H1 (cell line): ENCODE data around the gene MCM9. TPM values are rescaled to one million over a fixed set of nuclear protein-coding genes. Genes with fewer than 3 reads are reported as not detected.

ENCODE experiments used
- CTCF ChIA-PET: fragments of 300-600 bp; sonication (Branson Sonifier 250); formaldehyde crosslinking; loops from one replicate; lab custom pipeline; 2021; ENCODE audit not compliant: partially characterized antibody; lab: Charles Lee
- POLR2A ChIA-PET: fragments of 300-600 bp; sonication (Branson Sonifier 250); formaldehyde crosslinking; loops from one replicate; lab custom pipeline; 2021; ENCODE audit warnings: inconsistent platforms; ENCODE audit not compliant: partially characterized antibody; lab: Charles Lee
- DNase-seq, 2 experiments: peaks; one replicate each; pipeline versions ENCODE4 v3.0.0 to v3.0.0-alpha.2; 2010 to 2022; ENCODE audit warnings: low spot score in 2 of 2, low read depth in 1 of 2, mixed read lengths in 1 of 2
- FAIRE-seq: peaks from 2 replicates; lab custom pipeline; 2011; peaks lifted over from hg19 to GRCh38; lab: Jason Lieb, UNC
- H2AFZ ChIP-seq: 2 replicates; pipeline ENCODE4 v1.8.1; 2012; ENCODE audit warnings: low read length, inconsistent platforms
- H2AK5ac ChIP-seq: 2 replicates; pipeline ENCODE4 v1.6.1; 2013; ENCODE audit warnings: low read depth, low read length
- H2BK120ac ChIP-seq: replicated peaks from 2 replicates; pipeline ENCODE3; 2013; ENCODE audit warnings: low read depth, low read length, inconsistent platforms
- H2BK12ac ChIP-seq: 2 replicates; pipeline ENCODE4 v1.6.1; 2013; ENCODE audit warnings: low read depth, low read length
- H2BK15ac ChIP-seq: 2 replicates; pipeline ENCODE4 v1.6.1; 2013; ENCODE audit warnings: low read length
- H2BK20ac ChIP-seq: 2 replicates; pipeline ENCODE4 v1.6.1; 2013; ENCODE audit warnings: low read length
- H2BK5ac ChIP-seq: 2 replicates; pipeline ENCODE4 v1.6.1; 2013; ENCODE audit warnings: low read depth, low read length
- H3K14ac ChIP-seq: 2 replicates; pipeline ENCODE4 v1.6.1; 2013; ENCODE audit warnings: inconsistent platforms; ENCODE audit not compliant: insufficient read length
- H3K18ac ChIP-seq: 2 replicates; pipeline ENCODE4 v1.6.1; 2013; ENCODE audit warnings: low read length; ENCODE audit errors: extremely low read depth
- H3K23ac ChIP-seq: 2 replicates; pipeline ENCODE4 v1.6.1; 2013; ENCODE audit warnings: inconsistent platforms; ENCODE audit not compliant: insufficient read length
- H3K23me2 ChIP-seq: 2 replicates; pipeline ENCODE4 v1.6.1; 2013; ENCODE audit warnings: low read depth, low read length
- H3K27ac ChIP-seq: 2 replicates; pipeline ENCODE4 v1.6.1; 2011; ENCODE audit warnings: low read depth, low read length, inconsistent platforms
- H3K27me3 ChIP-seq, 4 experiments: replicated peaks in 1 of 4; 1 replicate in 1 of 4; 2 replicates in 3 of 4; pipeline versions ENCODE4 v1.6.1 to v1.8.1; 2011 to 2013; ENCODE audit warnings: low read length in 3 of 4, mild to moderate bottlenecking in 3 of 4, inconsistent platforms in 2 of 4, mixed read lengths in 2 of 4, moderate library complexity in 1 of 4; ENCODE audit not compliant: control insufficient read depth in 3 of 4, insufficient read depth in 3 of 4; ENCODE audit errors: extremely low read depth in 1 of 4
- H3K36me3 ChIP-seq, 4 experiments: 2 replicates each; pipeline versions ENCODE4 v1.6.1 to v1.8.1; 2011 to 2013; ENCODE audit warnings: mild to moderate bottlenecking in 4 of 4, low read length in 3 of 4, moderate library complexity in 2 of 4, control low read depth in 1 of 4, inconsistent platforms in 1 of 4; ENCODE audit not compliant: insufficient read depth in 4 of 4, control insufficient read depth in 2 of 4
- H3K4ac ChIP-seq: replicated peaks from 2 replicates; pipeline ENCODE3; 2013; ENCODE audit warnings: low read length, low read depth, mixed read lengths, inconsistent platforms; ENCODE audit not compliant: insufficient read length
- H3K4me1 ChIP-seq, 4 experiments: replicated peaks in 1 of 4; 1 replicate in 1 of 4; 2 replicates in 3 of 4; pipeline versions ENCODE4 v1.6.1 to v1.8.1; 2011 to 2013; ENCODE audit warnings: low read length in 3 of 4, inconsistent platforms in 2 of 4, mixed read lengths in 1 of 4; ENCODE audit not compliant: insufficient read depth in 4 of 4, control insufficient read depth in 3 of 4
- H3K4me2 ChIP-seq, 2 experiments: 2 replicates each; pipeline versions ENCODE4 v1.6.1 to v1.8.1; 2011 to 2013; ENCODE audit warnings: low read depth in 2 of 2, low read length in 2 of 2, control low read depth in 1 of 2, inconsistent platforms in 1 of 2, mild to moderate bottlenecking in 1 of 2; ENCODE audit not compliant: insufficient read depth in 1 of 2
- H3K4me3 ChIP-seq, 4 experiments: fragments of 200-600, 300-600 bp in 1 of 4; sonication (generic), shearing (Covaris generic), sonication (Bioruptor Twin) in 1 of 4; 2 replicates each; pipeline versions ENCODE4 v1.5.1 to v1.8.1; 2011 to 2016; ENCODE audit warnings: low read length in 4 of 4, low read depth in 3 of 4, control low read depth in 2 of 4, inconsistent platforms in 2 of 4, mild to moderate bottlenecking in 2 of 4, mixed read lengths in 1 of 4, moderate library complexity in 1 of 4; ENCODE audit not compliant: insufficient read depth in 2 of 4; ENCODE audit errors: extremely low read depth in 1 of 4
- H3K56ac ChIP-seq: replicated peaks from 2 replicates; pipeline ENCODE3; 2013; ENCODE audit warnings: low read depth, mild to moderate bottlenecking, mixed read lengths, low read length, inconsistent platforms; ENCODE audit not compliant: insufficient read length
- H3K79me1 ChIP-seq: 2 replicates; pipeline ENCODE4 v1.6.1; 2013; ENCODE audit warnings: low read depth, low read length, control low read depth
- H3K79me2 ChIP-seq, 2 experiments: 2 replicates each; pipeline versions ENCODE4 v1.6.1 to v1.8.1; 2012 to 2013; ENCODE audit warnings: low read length in 2 of 2, mild to moderate bottlenecking in 2 of 2, inconsistent platforms in 1 of 2; ENCODE audit not compliant: insufficient read depth in 2 of 2, control insufficient read depth in 1 of 2
- H3K9ac ChIP-seq, 4 experiments: replicated peaks in 1 of 4; 1 replicate in 1 of 4; 2 replicates in 3 of 4; pipeline versions ENCODE4 v1.6.1 to v1.8.1; 2011 to 2013; ENCODE audit warnings: low read depth in 3 of 4, low read length in 3 of 4, control low read depth in 2 of 4, mild to moderate bottlenecking in 2 of 4, moderate library complexity in 2 of 4, inconsistent platforms in 1 of 4; ENCODE audit errors: extremely low read depth in 1 of 4
- H3K9me3 ChIP-seq, 2 experiments: 2 replicates each; pipeline versions ENCODE4 v1.6.1 to v1.8.1; 2012 to 2013; ENCODE audit warnings: mild to moderate bottlenecking in 2 of 2, moderate library complexity in 2 of 2, control low read depth in 1 of 2, inconsistent platforms in 1 of 2, low read depth in 1 of 2, low read length in 1 of 2, mixed read lengths in 1 of 2; ENCODE audit not compliant: insufficient read depth in 2 of 2
- H4K20me1 ChIP-seq, 2 experiments: replicated peaks in 1 of 2; 2 replicates each; pipeline versions ENCODE3 to v1.8.1; 2011 to 2013; ENCODE audit warnings: inconsistent platforms in 2 of 2, low read length in 2 of 2, mild to moderate bottlenecking in 1 of 2; ENCODE audit not compliant: insufficient read depth in 2 of 2, control insufficient read depth in 1 of 2
- H4K5ac ChIP-seq: 2 replicates; pipeline ENCODE4 v1.6.1; 2013; ENCODE audit warnings: low read length, low read depth, mixed read lengths, inconsistent platforms; ENCODE audit not compliant: insufficient read length
- H4K8ac ChIP-seq: 2 replicates; pipeline ENCODE4 v1.8.0; 2013; ENCODE audit warnings: mild to moderate bottlenecking, moderate library complexity, low read length, inconsistent platforms; ENCODE audit not compliant: insufficient read depth; ENCODE audit errors: extremely low read depth
- H4K91ac ChIP-seq: replicated peaks from 2 replicates; pipeline ENCODE3; 2013; ENCODE audit warnings: low read length, mixed read lengths, inconsistent platforms; ENCODE audit not compliant: insufficient read length
- BACH1 ChIP-seq: IDR thresholded peaks from 2 replicates; pipeline ENCODE4 v1.6.1; 2012; ENCODE audit warnings: low read length, improper control_type of control experiment
- CEBPB ChIP-seq: IDR thresholded peaks from 2 replicates; pipeline ENCODE4 v1.6.1; 2012; ENCODE audit warnings: low read depth, low read length
- EZH2 ChIP-seq: fragments of 200-600 bp; sonication (generic); IDR thresholded peaks from 2 replicates; pipeline ENCODE4 v1.7.1; 2012; ENCODE audit warnings: low read depth, mild to moderate bottlenecking, moderate library complexity, low read length, inconsistent platforms; ENCODE audit not compliant: severe bottlenecking
- GTF2F1 ChIP-seq: IDR thresholded peaks from 2 replicates; pipeline ENCODE4 v1.6.1; 2012; ENCODE audit warnings: low read depth, low read length, improper control_type of control experiment, borderline replicate concordance
- TAF7 ChIP-seq: optimal IDR thresholded peaks from 2 replicates; pipeline ENCODE3; 2011; ENCODE audit warnings: low read depth, mild to moderate bottlenecking, inconsistent platforms, low read length, moderate library complexity, borderline replicate concordance
- WGBS, 2 experiments: shearing (Covaris generic) in 1 of 2; methylation state at CpG; one replicate each; pipeline versions ENCODE4 v1.1.6 to v1.1.7; 2013 to 2015; ENCODE audit warnings: low lambda C conversion rate in 2 of 2, mixed read lengths in 2 of 2, inconsistent platforms in 1 of 2, low coverage in 1 of 2, missing lambda C conversion rate in 1 of 2; ENCODE audit not compliant: insufficient replicate concordance in 2 of 2, insufficient coverage in 1 of 2, insufficient read length in 1 of 2; ENCODE audit errors: extremely low coverage in 1 of 2, missing lambda C conversion rate in 1 of 2; 5-methylcytosine and 5-hydroxymethylcytosine counted together
- polyA plus RNA-seq, 7 experiments: library from polyadenylated mRNA; depleted of rRNA in 3 of 7; stranded (reverse) in 5 of 7; unstranded in 2 of 7; fragments of >200 nt in 5 of 7; fragments of 200-250 nt in 2 of 7; gene quantifications; 1 replicate in 5 of 7; 2 replicates in 1 of 7; 4 replicates in 1 of 7; pipeline versions ENCODE4 v1.2.1 to v1.2.3, GENCODE V29; 2011 to 2013; ENCODE audit warnings: missing spikeins in 2 of 7, mixed read lengths in 2 of 7
- total RNA-seq: library from RNA; stranded (reverse); fragmentation: NEBNext Ultra II Directional; extraction: Animal tissue kit (Norgen Biotek cat#: 25700); gene quantifications from 2 replicates; pipeline ENCODE4 v1.2.1, GENCODE V29; 2021

MCM9 gene
- total and polyA plus RNA-seq, 2 of the 8 experiments (the other 6 are each of a cell fraction or from before 2014, with no cell fraction given): 3.7 to 11.4 TPM

DNA sequence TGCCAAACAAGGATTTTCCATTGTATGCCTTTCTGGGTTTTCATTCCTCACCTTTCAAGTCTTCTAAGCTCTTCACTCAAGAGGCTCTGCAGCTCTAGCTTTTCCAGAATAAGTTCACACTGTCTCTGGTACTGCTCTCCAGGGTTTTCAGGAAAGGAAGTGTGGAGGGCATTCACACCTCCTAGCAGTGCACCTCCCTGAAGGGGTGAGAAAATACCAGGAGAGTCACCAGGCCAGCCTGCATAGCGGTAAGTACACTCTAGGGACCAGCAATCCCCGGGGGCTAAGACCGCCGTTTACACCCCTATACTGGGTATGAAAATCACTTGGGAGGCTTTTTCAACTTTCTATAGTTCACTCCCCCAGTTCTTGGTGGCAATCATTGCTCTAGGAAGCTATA is 108.9 kb downstream of the MCM9 start:
- Histone ChIP-seq H3K23me2 (no peaks in the 10 kb centered on the region), H3K4ac (no peak overlapping the region), H2BK15ac (no peak overlapping the region), H4K20me1 (no peaks in the 10 kb centered on the region), H3K4me3 (no peak overlapping the region), H3K36me3 (peaks cover 0 to 5% (median 0%) of the 10 kb centered on the region in 4 experiments; a peak in 2 of 8 replicates), H3K14ac (no peak overlapping the region), H2BK5ac (no peak overlapping the region), H4K5ac (no peak overlapping the region), H3K9ac (no peak overlapping the region), H3K79me2 (no peaks in the 10 kb centered on the region), H3K18ac (no peak overlapping the region), H3K56ac (no peak overlapping the region), H3K27me3 (no peaks in the 10 kb centered on the region), H3K23ac (no peak overlapping the region), H2AK5ac (no peak overlapping the region), H4K8ac (no peak overlapping the region), H3K79me1 (no peaks in the 10 kb centered on the region), H2BK12ac (no peak overlapping the region), H3K27ac (no peak overlapping the region), H3K4me2 (no peak overlapping the region), H4K91ac (no peak overlapping the region), H2AFZ (no peak overlapping the region), H3K9me3 (no peaks in the 10 kb centered on the region), H2BK20ac (no peak overlapping the region), H2BK120ac (no peak overlapping the region), H3K4me1 (no peaks in the 10 kb centered on the region)
- ChIA-PET POLR2A (interaction anchor here (1.4 kb wide), 1 partner anchor 11 kb away, joined by 3 read pairs; no protein-coding TSS in a partner anchor), CTCF (no interaction called here)
- FAIRE-seq (no peak), DNase-seq (no peak)
- 97% methylated on average over 4 of the region's 4 CpGs; no CpG with 5 or more reads in 1 of the 2 experiments for WGBS, 2 experiments
- no peak for TF ChIP-seq TAF7
- TF ChIP-seq GTF2F1: no peak
- no peak for TF ChIP-seq CEBPB
- no peak for TF ChIP-seq EZH2
- no peak for TF ChIP-seq BACH1
